HepG2 (cell line): ENCODE data around the gene CEP128. TPM values are rescaled to one million over a fixed set of nuclear protein-coding genes. Genes with fewer than 3 reads are reported as not detected.

Experiments used
- ATAC-seq: fragments of 200-7000 bp; cut with Tn5 transposase; 3 replicates; pipeline ENCODE4 v1.9.1; 2020; ENCODE audit warnings: mild to moderate bottlenecking, moderate library complexity
- BruUV-seq: library from RNA; stranded (reverse); fragments of 400-500 nt; replicated peaks from 2 replicates; lab custom pipeline; 2021; lab: Mats Ljungman, UMichigan
- CTCF ChIA-PET: fragments of 300-600 bp; formaldehyde crosslinking; extraction: SDS; loops from one replicate; lab custom pipeline; 2021; ENCODE audit warnings: low total read pairs, inconsistent platforms, low intra/inter-chr PET ratio; lab: Yijun Ruan, JAX
- POLR2A ChIA-PET: fragments of 350-600 bp; sonication (Branson Sonifier 250); formaldehyde crosslinking; loops from one replicate; lab custom pipeline; 2020; ENCODE audit warnings: antibody characterized with exemption, inconsistent platforms; lab: Yijun Ruan, JAX
- DNase-seq: peaks from one replicate; pipeline ENCODE4 v3.0.0-alpha.2; 2015; ENCODE audit warnings: low spot score
- FAIRE-seq: peaks from 3 replicates; lab custom pipeline; 2011; peaks lifted over from hg19 to GRCh38; lab: Jason Lieb, UNC
- H2AFZ ChIP-seq: one replicate; pipeline ENCODE4 v1.6.1; 2011; ENCODE audit warnings: low read length, inconsistent platforms
- H3K27ac ChIP-seq: fragments of 300-600 bp; 3 replicates; pipeline ENCODE4 v1.8.0; 2011; ENCODE audit warnings: mixed run types, mild to moderate bottlenecking, mixed read lengths, low read length, inconsistent platforms; ENCODE audit not compliant: insufficient read depth; ENCODE audit errors: extremely low read length
- H3K27me3 ChIP-seq, 2 experiments: fragments of 200-600 bp in 1 of 2; 2 replicates in 1 of 2; 3 replicates in 1 of 2; pipeline versions ENCODE4 v1.6.0 to v1.8.0; 2011; ENCODE audit warnings: low read length in 2 of 2, mild to moderate bottlenecking in 2 of 2, moderate library complexity in 2 of 2, inconsistent platforms in 1 of 2; ENCODE audit not compliant: insufficient read depth in 2 of 2, control insufficient read depth in 1 of 2
- H3K36me3 ChIP-seq, 2 experiments: fragments of 200-600 bp in 1 of 2; replicated peaks in 1 of 2; 2 replicates in 1 of 2; 3 replicates in 1 of 2; pipeline versions ENCODE4 v1.5.1 to v1.8.0; 2011; ENCODE audit warnings: low read length in 2 of 2, inconsistent platforms in 1 of 2; ENCODE audit not compliant: insufficient read depth in 2 of 2, control insufficient read depth in 1 of 2
- H3K4me1 ChIP-seq: 2 replicates; pipeline ENCODE4 v1.5.1; 2012; ENCODE audit warnings: low read length, inconsistent platforms; ENCODE audit not compliant: insufficient read depth
- H3K4me2 ChIP-seq: 2 replicates; pipeline ENCODE4 v1.6.0; 2011; ENCODE audit warnings: low read depth, low read length, inconsistent platforms
- H3K4me3 ChIP-seq, 3 experiments: fragments of 200-600 bp in 1 of 3; sonication (generic), shearing (Covaris generic) in 1 of 3; replicated peaks in 1 of 3; 2 replicates each; pipeline ENCODE4 v1.5.1; 2011 to 2016; ENCODE audit warnings: low read length in 3 of 3, inconsistent platforms in 2 of 3, low read depth in 2 of 3, mild to moderate bottlenecking in 2 of 3, control low read depth in 1 of 3, mixed read lengths in 1 of 3; ENCODE audit not compliant: insufficient read depth in 1 of 3
- H3K79me2 ChIP-seq: one replicate; pipeline ENCODE4 v1.6.1; 2011; ENCODE audit warnings: low read length, inconsistent platforms; ENCODE audit not compliant: insufficient read depth
- H3K9ac ChIP-seq: 2 replicates; pipeline ENCODE4 v1.6.0; 2011; ENCODE audit warnings: mild to moderate bottlenecking, low read depth, low read length, inconsistent platforms; ENCODE audit not compliant: insufficient read depth
- H3K9me3 ChIP-seq: 2 replicates; pipeline ENCODE4 v1.5.1; 2012; ENCODE audit warnings: mild to moderate bottlenecking, low read length
- H4K20me1 ChIP-seq: 2 replicates; pipeline ENCODE4 v1.6.0; 2011; ENCODE audit warnings: inconsistent platforms, mild to moderate bottlenecking, low read length, moderate library complexity; ENCODE audit not compliant: insufficient read depth
- GLI4 ChIP-seq: sonication (generic); formaldehyde crosslinking; IDR thresholded peaks from 2 replicates; pipeline ENCODE4 v1.5.1; 2020; ENCODE audit warnings: missing genetic modification reagents, mild to moderate bottlenecking, moderate library complexity, borderline replicate concordance
- NBN ChIP-seq: fragments of 450-650 bp; conservative IDR thresholded peaks from 2 replicates; pipeline ENCODE4 v1.6.1; 2017
- NKX3-1 ChIP-seq: sonication (generic); formaldehyde crosslinking; IDR thresholded peaks from 2 replicates; pipeline ENCODE4 v1.5.0; 2020; ENCODE audit warnings: missing genetic modification reagents
- TOPORS ChIP-seq: sonication (generic); formaldehyde crosslinking; IDR thresholded peaks from 2 replicates; pipeline ENCODE4 v1.8.0; 2023; ENCODE audit warnings: mild to moderate bottlenecking, missing genetic modification reagents
- ZNF253 ChIP-seq: sonication (generic); formaldehyde crosslinking; IDR thresholded peaks from 2 replicates; pipeline ENCODE4 v1.8.0; 2022; ENCODE audit warnings: mild to moderate bottlenecking, missing genetic modification reagents, borderline replicate concordance
- ZNF337 ChIP-seq: sonication (generic); formaldehyde crosslinking; IDR thresholded peaks from 2 replicates; pipeline ENCODE4 v1.5.1; 2020; ENCODE audit warnings: missing genetic modification reagents, low read depth, mild to moderate bottlenecking, borderline replicate concordance
- ZNF792 ChIP-seq: IDR thresholded peaks from 2 replicates; pipeline ENCODE4 v1.6.1; 2016
- WGBS: methylation state at CpG from one replicate; pipeline ENCODE4 v1.1.6; 2017; ENCODE audit warnings: low lambda C conversion rate; 5-methylcytosine and 5-hydroxymethylcytosine counted together
- in situ Hi-C: cut with HindIII; loops from 2 replicates; pipeline ENCODE4 v1.10.0; 2017; ENCODE audit warnings: low pct_unique_long_range_greater_than_20kb; ENCODE audit not compliant: extremely low pct_ligation_motif_present
- intact Hi-C: fragments of 100-400 bp; cut with micrococcal nuclease; formaldehyde crosslinking; loops from one replicate; pipeline ENCODE4 v1.10.0; 2022; ENCODE audit not compliant: unreplicated experiment
- polyA plus RNA-seq, 8 experiments: library from polyadenylated mRNA; depleted of rRNA in 3 of 8; stranded (reverse) in 7 of 8; unstranded in 1 of 8; fragments of >200 nt; fragmentation: Illumina TruSeq in 4 of 8; extraction: Trizol in 4 of 8; gene quantifications; 2 replicates each; pipeline versions ENCODE4 v1.2.1 to v1.2.3, GENCODE V29; 2011 to 2016; ENCODE audit warnings: low read depth in 4 of 8, missing spikeins in 1 of 8, mixed read lengths in 1 of 8; ENCODE audit not compliant: insufficient read depth in 1 of 8
- total RNA-seq, 5 experiments: library from RNA; depleted of rRNA; stranded (reverse); fragments of >200 nt; fragmentation: Illumina TruSeq; extraction: Trizol; gene quantifications; 2 replicates each; pipeline ENCODE4 v1.2.3, GENCODE V29; 2016; ENCODE audit warnings: low read depth in 1 of 5
- TF ChIP-seq, protein P1 (sequence below): fragments of 450-650 bp; IDR thresholded peaks from 2 replicates; pipeline ENCODE4 v1.6.1; 2017; ENCODE audit warnings: mild to moderate bottlenecking
- TF ChIP-seq, protein P2 (sequence below): sonication (generic); formaldehyde crosslinking; IDR thresholded peaks from 2 replicates; pipeline ENCODE4 v1.4.0; 2020; ENCODE audit warnings: mild to moderate bottlenecking, missing genetic modification reagents
- TF ChIP-seq, protein P3 (sequence below): sonication (generic); formaldehyde crosslinking; IDR thresholded peaks from 2 replicates; pipeline ENCODE4 v1.4.0; 2020; ENCODE audit warnings: low read depth, mild to moderate bottlenecking, missing genetic modification reagents

CEP128 gene
- total and polyA plus RNA-seq, 2 of the 13 experiments (the other 11 are each of a cell fraction or from before 2014, with no cell fraction given), result 1.3 to 7.5 TPM

DNA sequence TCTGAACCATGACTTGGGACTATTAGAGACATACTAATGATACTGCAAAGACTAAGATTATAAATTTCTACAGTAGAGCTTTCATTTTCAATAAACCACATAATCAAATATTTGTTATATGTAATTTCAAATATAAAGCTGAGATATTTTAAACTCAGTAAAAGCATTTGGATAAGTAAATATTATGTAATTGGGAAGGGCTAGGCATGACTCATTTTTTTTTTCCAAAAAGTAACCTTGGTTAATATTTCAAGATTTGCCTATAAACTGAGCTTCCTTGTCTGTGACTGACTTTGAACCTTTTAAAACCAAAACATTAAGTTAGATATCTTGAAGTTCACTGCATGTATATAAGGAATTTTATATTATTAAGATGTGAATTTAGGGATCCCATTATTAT, 332.5 kb downstream of the CEP128 start:
- BruUV-seq, result no TSS peak
- FAIRE-seq (no peak), ATAC-seq (no peak), DNase-seq (no peak)
- in situ Hi-C loops, result no loop called here
- Histone ChIP-seq H2AFZ (no peak overlapping the region), H4K20me1 (no peaks in the 10 kb centered on the region), H3K9me3 (no peaks in the 10 kb centered on the region), H3K79me2 (no peaks in the 10 kb centered on the region), H3K4me1 (no peaks in the 10 kb centered on the region), H3K27ac (no peak overlapping the region), H3K36me3 (no peaks in the 10 kb centered on the region), H3K9ac (no peak overlapping the region), H3K4me2 (no peak overlapping the region), H3K4me3 (no peak overlapping the region), H3K27me3 (no peaks in the 10 kb centered on the region)
- intact Hi-C loops, result no loop called here
- ChIA-PET CTCF (no interaction called here), POLR2A (no interaction called here)
- TF ChIP-seq NKX3-1 (no peak), GLI4 (CRISPR knock-in tag) (no peak), ZNF792 (CRISPR knock-in tag) (no peak), ZNF253 (CRISPR knock-in tag) (no peak), NBN (no peak)
- TF ChIP-seq, protein P1, sequence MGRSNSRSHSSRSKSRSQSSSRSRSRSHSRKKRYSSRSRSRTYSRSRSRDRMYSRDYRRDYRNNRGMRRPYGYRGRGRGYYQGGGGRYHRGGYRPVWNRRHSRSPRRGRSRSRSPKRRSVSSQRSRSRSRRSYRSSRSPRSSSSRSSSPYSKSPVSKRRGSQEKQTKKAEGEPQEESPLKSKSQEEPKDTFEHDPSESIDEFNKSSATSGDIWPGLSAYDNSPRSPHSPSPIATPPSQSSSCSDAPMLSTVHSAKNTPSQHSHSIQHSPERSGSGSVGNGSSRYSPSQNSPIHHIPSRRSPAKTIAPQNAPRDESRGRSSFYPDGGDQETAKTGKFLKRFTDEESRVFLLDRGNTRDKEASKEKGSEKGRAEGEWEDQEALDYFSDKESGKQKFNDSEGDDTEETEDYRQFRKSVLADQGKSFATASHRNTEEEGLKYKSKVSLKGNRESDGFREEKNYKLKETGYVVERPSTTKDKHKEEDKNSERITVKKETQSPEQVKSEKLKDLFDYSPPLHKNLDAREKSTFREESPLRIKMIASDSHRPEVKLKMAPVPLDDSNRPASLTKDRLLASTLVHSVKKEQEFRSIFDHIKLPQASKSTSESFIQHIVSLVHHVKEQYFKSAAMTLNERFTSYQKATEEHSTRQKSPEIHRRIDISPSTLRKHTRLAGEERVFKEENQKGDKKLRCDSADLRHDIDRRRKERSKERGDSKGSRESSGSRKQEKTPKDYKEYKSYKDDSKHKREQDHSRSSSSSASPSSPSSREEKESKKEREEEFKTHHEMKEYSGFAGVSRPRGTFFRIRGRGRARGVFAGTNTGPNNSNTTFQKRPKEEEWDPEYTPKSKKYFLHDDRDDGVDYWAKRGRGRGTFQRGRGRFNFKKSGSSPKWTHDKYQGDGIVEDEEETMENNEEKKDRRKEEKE, result no peak

DNA sequence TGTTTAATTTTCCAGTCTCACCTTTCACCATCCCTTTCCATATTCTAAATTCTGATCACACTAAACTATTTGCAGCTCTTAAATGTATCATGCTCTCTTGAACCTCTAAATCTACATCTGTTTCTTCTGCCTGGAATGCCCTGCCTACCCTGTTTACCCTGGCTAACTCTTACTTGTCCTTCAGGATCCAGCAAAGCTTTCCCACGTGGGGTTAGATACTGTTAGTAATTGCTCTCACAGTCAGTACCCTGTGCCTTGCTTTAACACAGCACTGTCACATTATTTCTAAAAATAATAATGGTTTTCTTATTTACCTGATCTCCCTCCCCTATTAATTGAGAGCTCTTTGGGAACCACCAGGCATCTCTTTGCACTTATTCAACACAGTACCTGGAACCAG, 333.0 kb downstream of the CEP128 start:
- no peaks in the 10 kb centered on the region for H3K36me3 ChIP-seq
- no peaks in the 10 kb centered on the region for H3K9me3 ChIP-seq
- no peak overlapping the region for H3K4me3 ChIP-seq
- no TSS peak for BruUV-seq
- H3K27ac ChIP-seq, result no peak overlapping the region
- no peak for ATAC-seq
- no peak overlapping the region for H3K9ac ChIP-seq
- TF ChIP-seq TOPORS (CRISPR knock-in tag) (no peak), ZNF337 (no peak)
- TF ChIP-seq, protein P2, sequence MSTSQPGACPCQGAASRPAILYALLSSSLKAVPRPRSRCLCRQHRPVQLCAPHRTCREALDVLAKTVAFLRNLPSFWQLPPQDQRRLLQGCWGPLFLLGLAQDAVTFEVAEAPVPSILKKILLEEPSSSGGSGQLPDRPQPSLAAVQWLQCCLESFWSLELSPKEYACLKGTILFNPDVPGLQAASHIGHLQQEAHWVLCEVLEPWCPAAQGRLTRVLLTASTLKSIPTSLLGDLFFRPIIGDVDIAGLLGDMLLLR (CRISPR knock-in tag), result no peak
- TF ChIP-seq, protein P3, sequence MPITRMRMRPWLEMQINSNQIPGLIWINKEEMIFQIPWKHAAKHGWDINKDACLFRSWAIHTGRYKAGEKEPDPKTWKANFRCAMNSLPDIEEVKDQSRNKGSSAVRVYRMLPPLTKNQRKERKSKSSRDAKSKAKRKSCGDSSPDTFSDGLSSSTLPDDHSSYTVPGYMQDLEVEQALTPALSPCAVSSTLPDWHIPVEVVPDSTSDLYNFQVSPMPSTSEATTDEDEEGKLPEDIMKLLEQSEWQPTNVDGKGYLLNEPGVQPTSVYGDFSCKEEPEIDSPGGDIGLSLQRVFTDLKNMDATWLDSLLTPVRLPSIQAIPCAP (CRISPR knock-in tag), result no peak
- TF ChIP-seq, all 625 proteins: peak for 0
- intact Hi-C loops (no loop called here), in situ Hi-C loops (no loop called here)
- Histone ChIP-seq H3K4me2 (no peak overlapping the region), H3K4me1 (no peaks in the 10 kb centered on the region), H3K79me2 (no peaks in the 10 kb centered on the region), H3K27me3 (no peaks in the 10 kb centered on the region), H2AFZ (no peak overlapping the region), H4K20me1 (no peaks in the 10 kb centered on the region)
- FAIRE-seq (no peak), DNase-seq (no peak)
- WGBS, result 58% methylated on average over 1 of the region's 1 CpG
- POLR2A ChIA-PET, result no interaction called here
- CTCF ChIA-PET, result no interaction called here
